GM21360 (cell line): ENCODE data around the gene ENTPD2.

ENCODE experiments used
- ATAC-seq: cut with Tn5 transposase; IDR thresholded peaks from one replicate; pipeline ENCODE4 v1.9.1; 2021; ENCODE audit warnings: mild to moderate bottlenecking, moderate library complexity; ENCODE audit not compliant: unreplicated experiment

ENTPD2 gene

GRCh38 chr9:137032858-137033257 is 21.0 kb downstream of the ENTPD2 start:
- ATAC-seq: no peak

GRCh38 chr9:137031904-137032640 is 21.8 kb downstream of the ENTPD2 start, which contains the start of gene FUT7:
Gene FUT7, minus strand, starts transcription at chr9:137032088. Its CDS starts 97 bp downstream, at chr9:137031991.
- ATAC-seq: no peak

GRCh38 chr9:137030538-137031527 is 23.0 kb downstream of the ENTPD2 start:
- ATAC-seq: no peak

- no peak for ATAC-seq
Observed at GRCh38 chr9:137030006-137030405, 23.9 kb downstream of the ENTPD2 start.

GRCh38 chr9:137029058-137029936 is 24.6 kb downstream of the ENTPD2 start:
- no peak for ATAC-seq

GRCh38 chr9:137028263-137029057 is 25.4 kb downstream of the ENTPD2 start:
- no peak for ATAC-seq

- no peak for ATAC-seq
Observed at GRCh38 chr9:137027369-137028262, 26.2 kb downstream of the ENTPD2 start, which contains the start of gene ABCA2. Gene ABCA2, minus strand, starts transcription at chr9:137028237. Its CDS starts 97 bp downstream, at chr9:137028140.

GRCh38 chr9:137026828-137027227 is 27.0 kb downstream of the ENTPD2 start:
- no peak for ATAC-seq

- ATAC-seq: no peak
Observed at GRCh38 chr9:137026384-137026783, 27.5 kb downstream of the ENTPD2 start.

- no peak for ATAC-seq
Observed at GRCh38 chr9:137025517-137025966, 28.3 kb downstream of the ENTPD2 start.

- no peak for ATAC-seq
Observed at GRCh38 chr9:137023583-137023991, 30.3 kb downstream of the ENTPD2 start.

GRCh38 chr9:137023157-137023556 is 30.7 kb downstream of the ENTPD2 start:
- ATAC-seq: no peak

- no peak for ATAC-seq
Observed at GRCh38 chr9:137022662-137023008, 31.2 kb downstream of the ENTPD2 start.

- no peak for ATAC-seq
Observed at GRCh38 chr9:137021979-137022661, 31.7 kb downstream of the ENTPD2 start.

- no peak for ATAC-seq
Observed at GRCh38 chr9:137021568-137021978, 32.3 kb downstream of the ENTPD2 start.

- ATAC-seq: no peak
Observed at GRCh38 chr9:137020771-137021567, 32.9 kb downstream of the ENTPD2 start.

- no peak for ATAC-seq
Observed at GRCh38 chr9:137019891-137020683, 33.8 kb downstream of the ENTPD2 start.
